Neural cell (in vitro differentiated cells): ENCODE data around the gene MUCL1.

ENCODE experiments used
- EZH2 ChIP-seq: fragments of 200-600, 300-800 bp; shearing (Covaris generic), sonication (generic); IDR thresholded peaks from 2 replicates; pipeline ENCODE4 v1.6.1; 2014; ENCODE audit warnings: antibody characterized with exemption, low read length, borderline replicate concordance, mild to moderate bottlenecking; ENCODE audit not compliant: insufficient read depth, poor library complexity, severe bottlenecking
- RAD21 ChIP-seq: fragments of 450-650 bp; conservative IDR thresholded peaks from 2 replicates; pipeline ENCODE4 v1.6.1; 2014; ENCODE audit warnings: antibody characterized with exemption, mild to moderate bottlenecking, moderate library complexity
- TAF1 ChIP-seq: IDR thresholded peaks from 2 replicates; pipeline ENCODE4 v1.6.1; 2012; ENCODE audit warnings: low read depth
- TF ChIP-seq, protein P1 (sequence below): fragments of 450-650 bp; IDR thresholded peaks from 2 replicates; pipeline ENCODE4 v1.5.1; 2014; ENCODE audit warnings: antibody characterized with exemption, mild to moderate bottlenecking, moderate library complexity; ENCODE audit not compliant: poor library complexity, severe bottlenecking

DNA sequence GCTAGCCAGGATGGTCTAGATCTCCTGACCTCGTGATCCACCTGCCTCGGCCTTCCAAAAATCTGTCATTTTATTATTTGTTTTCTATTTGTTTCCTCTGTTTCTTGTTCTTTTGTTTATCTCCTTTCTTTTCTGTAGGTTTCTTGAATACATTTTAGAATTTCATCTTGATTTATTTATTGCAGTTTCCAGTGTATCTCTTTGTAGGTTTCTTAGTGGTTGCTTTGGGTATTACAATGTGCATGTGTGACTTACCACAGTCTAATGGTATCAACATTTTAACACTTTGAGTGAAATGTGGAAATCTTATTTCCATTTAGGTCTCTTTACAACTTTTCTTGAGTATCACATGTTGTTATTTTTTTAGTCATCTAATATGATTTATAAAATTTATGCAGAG lies 29.9 kb upstream of the MUCL1 start:
- TF ChIP-seq, protein P1, sequence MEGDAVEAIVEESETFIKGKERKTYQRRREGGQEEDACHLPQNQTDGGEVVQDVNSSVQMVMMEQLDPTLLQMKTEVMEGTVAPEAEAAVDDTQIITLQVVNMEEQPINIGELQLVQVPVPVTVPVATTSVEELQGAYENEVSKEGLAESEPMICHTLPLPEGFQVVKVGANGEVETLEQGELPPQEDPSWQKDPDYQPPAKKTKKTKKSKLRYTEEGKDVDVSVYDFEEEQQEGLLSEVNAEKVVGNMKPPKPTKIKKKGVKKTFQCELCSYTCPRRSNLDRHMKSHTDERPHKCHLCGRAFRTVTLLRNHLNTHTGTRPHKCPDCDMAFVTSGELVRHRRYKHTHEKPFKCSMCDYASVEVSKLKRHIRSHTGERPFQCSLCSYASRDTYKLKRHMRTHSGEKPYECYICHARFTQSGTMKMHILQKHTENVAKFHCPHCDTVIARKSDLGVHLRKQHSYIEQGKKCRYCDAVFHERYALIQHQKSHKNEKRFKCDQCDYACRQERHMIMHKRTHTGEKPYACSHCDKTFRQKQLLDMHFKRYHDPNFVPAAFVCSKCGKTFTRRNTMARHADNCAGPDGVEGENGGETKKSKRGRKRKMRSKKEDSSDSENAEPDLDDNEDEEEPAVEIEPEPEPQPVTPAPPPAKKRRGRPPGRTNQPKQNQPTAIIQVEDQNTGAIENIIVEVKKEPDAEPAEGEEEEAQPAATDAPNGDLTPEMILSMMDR = no peak
- no peak for TF ChIP-seq RAD21
- no peak for TF ChIP-seq EZH2
- TF ChIP-seq TAF1 = no peak
